COLO829 (cell line): ENCODE results near the gene DZIP1L.

ENCODE experiments used
- DNase-seq: peaks from one replicate; pipeline ENCODE4 v3.0.0; 2012; ENCODE audit warnings: low spot score

The DZIP1L gene

DNA sequence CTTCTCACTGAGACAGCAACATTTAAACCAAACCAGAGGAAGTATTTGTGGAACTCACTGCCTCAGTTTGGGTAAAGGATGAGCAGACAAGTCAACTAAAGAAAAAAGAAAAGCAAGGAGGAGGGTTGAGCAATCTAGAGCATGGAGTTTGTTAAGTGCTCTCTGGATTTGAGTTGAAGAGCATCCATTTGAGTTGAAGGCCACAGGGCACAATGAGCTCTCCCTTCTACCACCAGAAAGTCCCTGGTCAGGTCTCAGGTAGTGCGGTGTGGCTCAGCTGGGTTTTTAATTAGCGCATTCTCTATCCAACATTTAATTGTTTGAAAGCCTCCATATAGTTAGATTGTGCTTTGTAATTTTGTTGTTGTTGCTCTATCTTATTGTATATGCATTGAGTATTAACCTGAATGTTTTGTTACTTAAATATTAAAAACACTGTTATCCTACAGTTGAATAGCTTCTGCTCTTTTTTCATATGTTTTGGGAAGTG, 82.2 kb downstream of the DZIP1L start:
- DNase-seq: no peak

DNA sequence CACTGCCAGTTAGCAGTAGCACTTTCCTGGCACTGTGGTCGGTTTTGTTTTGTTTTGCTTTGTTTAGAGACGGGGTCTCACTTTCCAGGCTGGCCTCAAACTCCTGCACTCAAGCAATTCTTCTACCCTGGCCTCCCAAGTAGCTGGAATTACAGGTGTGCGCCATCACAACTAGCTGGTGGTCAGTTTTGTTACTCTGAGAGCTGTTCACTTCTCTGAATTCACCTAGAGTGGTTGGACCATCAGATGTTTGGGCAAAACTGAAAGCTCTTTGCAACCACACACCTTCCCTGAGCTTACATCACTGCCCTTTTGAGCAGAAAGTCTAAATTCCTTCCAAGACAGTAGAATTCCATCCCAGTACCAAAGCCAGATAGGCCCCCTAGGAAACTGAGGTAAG, 82.8 kb downstream of the DZIP1L start:
- DNase-seq: no peak

DNA sequence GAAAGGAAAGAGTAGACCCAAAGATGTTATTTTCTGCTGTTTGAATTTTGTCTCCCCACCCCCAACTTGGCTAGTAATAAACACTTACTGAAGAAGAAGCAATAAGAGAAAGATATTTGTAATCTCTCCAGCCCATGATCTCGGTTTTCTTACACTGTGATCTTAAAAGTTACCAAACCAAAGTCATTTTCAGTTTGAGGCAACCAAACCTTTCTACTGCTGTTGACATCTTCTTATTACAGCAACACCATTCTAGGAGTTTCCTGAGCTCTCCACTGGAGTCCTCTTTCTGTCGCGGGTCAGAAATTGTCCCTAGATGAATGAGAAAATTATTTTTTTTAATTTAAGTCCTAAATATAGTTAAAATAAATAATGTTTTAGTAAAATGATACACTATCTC, 83.9 kb downstream of the DZIP1L start:
- no peak for DNase-seq

- no peak for DNase-seq
Measured at GRCh38 chr3:138030734-138031280, 84.6 kb downstream of the DZIP1L start.

- DNase-seq: no peak
Measured at GRCh38 chr3:138027821-138028220, 87.6 kb downstream of the DZIP1L start.

DNA sequence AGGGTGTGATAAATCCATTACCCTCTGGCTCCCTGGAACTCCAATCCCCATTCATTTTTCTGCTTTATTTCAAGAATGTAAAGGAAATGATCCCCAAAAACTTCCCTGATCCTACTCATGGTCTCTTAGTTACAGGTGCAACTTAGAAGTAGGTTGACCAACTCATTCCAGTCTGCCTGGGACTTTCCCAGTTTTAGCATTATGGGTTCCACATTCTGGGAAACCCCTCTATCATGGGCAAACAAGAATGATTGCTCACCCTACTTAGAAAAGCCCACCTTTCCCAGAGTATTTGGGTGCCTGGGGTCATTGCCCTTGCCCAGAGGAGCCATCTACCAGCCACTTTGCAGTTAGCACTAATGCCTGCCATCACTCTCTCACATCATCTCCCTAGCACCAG, 89.9 kb downstream of the DZIP1L start:
- DNase-seq: no peak

DNA sequence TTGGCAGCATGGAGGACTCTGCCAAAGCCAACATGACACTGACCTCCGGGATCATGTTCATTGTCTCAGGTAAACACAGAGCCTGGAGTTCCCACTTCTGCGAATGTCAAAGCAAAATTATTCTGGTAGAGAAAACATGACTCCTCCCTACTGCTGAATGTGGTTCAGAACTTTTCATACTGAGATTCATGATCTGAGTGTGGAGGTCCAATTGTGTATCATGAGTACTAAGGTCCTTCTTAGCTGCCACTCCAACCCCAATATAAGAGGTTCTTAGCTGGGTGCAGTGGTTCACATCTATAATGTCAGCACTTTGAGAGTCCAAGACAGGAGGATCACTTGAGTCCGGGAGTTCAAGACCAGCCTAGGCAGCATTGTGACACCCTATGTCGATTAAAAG, 91.7 kb downstream of the DZIP1L start:
- DNase-seq: no peak

GRCh38 chr3:138019281-138020069, 95.9 kb downstream of the DZIP1L start:
- DNase-seq: no peak

- DNase-seq: no peak
Measured at GRCh38 chr3:138016065-138016464, 99.3 kb downstream of the DZIP1L start.

DNA sequence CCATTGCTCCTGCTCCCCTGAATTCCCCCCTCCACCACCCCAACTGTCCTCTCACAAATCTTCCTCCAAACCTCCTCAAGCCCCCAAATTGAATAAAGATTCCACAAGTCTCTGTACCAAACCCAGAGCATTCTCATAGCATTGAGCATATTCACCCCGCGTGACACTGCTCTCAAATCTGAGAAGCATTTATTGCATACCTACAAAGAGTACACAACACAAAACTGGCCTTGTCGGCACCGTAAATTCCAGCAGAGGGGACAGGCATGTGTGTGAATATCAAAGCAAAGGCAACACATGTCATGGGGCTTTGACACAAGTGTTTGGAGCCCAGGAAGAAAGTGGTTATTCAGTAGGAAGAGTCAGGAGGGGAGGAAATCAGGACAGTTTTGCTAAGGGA, 102.9 kb downstream of the DZIP1L start:
- no peak for DNase-seq
